Measurements from ENCODE around the gene NBAS. TPM values are rescaled to one million over a fixed set of nuclear protein-coding genes. Genes with fewer than 3 reads are reported as not detected.

Gene NBAS
- polyA plus RNA-seq, 2 of the 4 experiments (the other 2 are of a cell fraction) = 16.7 to 34.9 TPM

- no peak overlapping the region for H3K4me3 ChIP-seq
- H3K4me2 ChIP-seq = no peak overlapping the region
- TF ChIP-seq CHD2 (IDR thresholded peaks at IDR 0.05; ENCODE audit: low read length, partially characterized antibody) (no peak), FOSB (CRISPR knock-in tag; IDR thresholded peaks at IDR 0.05) (no peak), POLR2AphosphoS2 (conservative IDR thresholded peaks at IDR 0.05; ENCODE audit: low read length) (no peak), RARB (CRISPR knock-in tag; IDR thresholded peaks at IDR 0.05) (no peak), PBX3 (IDR thresholded peaks at IDR 0.05) (no peak), ESRRA (IDR thresholded peaks at IDR 0.05; ENCODE audit: borderline replicate concordance, low read length) (no peak), CBX8 (IDR thresholded peaks at IDR 0.05) (no peak), RNF2 (IDR thresholded peaks at IDR 0.05; ENCODE audit: borderline replicate concordance, low read depth) (no peak), MAZ (IDR thresholded peaks at IDR 0.05; ENCODE audit: borderline replicate concordance, low read depth, low read length) (no peak), CTCF (IDR thresholded peaks at IDR 0.05) (no peak)
- no peak for ATAC-seq
- WGBS (ENCODE audit: missing lambda C conversion rate) = 91% methylated on average over 8 of the region's 8 CpGs
- ChIA-PET CTCF (interaction anchor here (0.6 kb wide), 1 partner anchor 435 kb away, joined by 3 read pairs; no protein-coding TSS in a partner anchor), POLR2A (no interaction called here)
- H3K27ac ChIP-seq = no peak overlapping the region
- H3K9me3 ChIP-seq = no peaks in the 10 kb centered on the region
- FAIRE-seq = no peak
- DNase-seq (ENCODE audit: low read depth in 1 of 2, low spot score in 1 of 2) = no peak
- H3K4me1 ChIP-seq = peaks cover 14% of the 10 kb centered on the region
Observed at GRCh38 chr2:15173501-15173900, 387.6 kb downstream of the NBAS start.

GRCh38 chr2:15172825-15173224 lies 388.3 kb downstream of the NBAS start:
- CTCF ChIA-PET = interaction anchor here (0.6 kb wide), 1 partner anchor 435 kb away, joined by 3 read pairs; no protein-coding TSS in a partner anchor
- Histone ChIP-seq H3K27ac (no peak overlapping the region), H3K4me2 (no peak overlapping the region), H3K4me3 (no peak overlapping the region), H3K9me3 (no peaks in the 10 kb centered on the region), H3K4me1 (peaks cover 14% of the 10 kb centered on the region)
- 52% methylated on average over 1 of the region's 1 CpG for WGBS (ENCODE audit: missing lambda C conversion rate)
- no peak for DNase-seq (ENCODE audit: low read depth in 1 of 2, low spot score in 1 of 2)
- no peak for FAIRE-seq
- no peak for ATAC-seq
- POLR2A ChIA-PET = no interaction called here
- TF ChIP-seq RCOR1 (IDR thresholded peaks at IDR 0.05; ENCODE audit: low read depth, low read length) (no peak), MAFK (IDR thresholded peaks at IDR 0.05; ENCODE audit: partially characterized antibody) (peak; percentile 69)

GRCh38 chr2:15170070-15170775 lies 390.9 kb downstream of the NBAS start:
- no peaks in the 10 kb centered on the region for H3K9me3 ChIP-seq
- DNase-seq (ENCODE audit: low read depth in 1 of 2, low spot score in 1 of 2) = no peak
- H3K4me2 ChIP-seq = peak overlapping the region; percentile 25; the same call in 2 of the 3 replicates
- no peak overlapping the region for H3K4me3 ChIP-seq
- WGBS (ENCODE audit: missing lambda C conversion rate) = 89% methylated on average over 11 of the region's 11 CpGs
- H3K4me1 ChIP-seq = peaks cover 14% of the 10 kb centered on the region
- ChIA-PET CTCF (no interaction called here), POLR2A (no interaction called here)
- H3K27ac ChIP-seq = peak overlapping the region; percentile 34 to 48; a peak in 3 of 6 replicates
- no peak for TF ChIP-seq E2F6 (IDR thresholded peaks at IDR 0.05; ENCODE audit: borderline replicate concordance, low read depth)
- TF ChIP-seq CBX2 (IDR thresholded peaks at IDR 0.05; ENCODE audit: borderline replicate concordance, low read depth) = no peak
- no peak for TF ChIP-seq FOSB (CRISPR knock-in tag; IDR thresholded peaks at IDR 0.05)
- no peak for TF ChIP-seq PBX3 (IDR thresholded peaks at IDR 0.05)
- no peak for TF ChIP-seq CBX8 (IDR thresholded peaks at IDR 0.05)
- no peak for FAIRE-seq
- no peak; a peak in 2 of 6 replicates for ATAC-seq

Data from A549 (cell line).